GM12872 (cell line): ENCODE results near the gene RXFP1.

Experiments used
- TF ChIP-seq, protein P1 (sequence below): IDR thresholded peaks from 3 replicates; pipeline ENCODE4 v1.5.1; 2011; ENCODE audit warnings: low read depth, mild to moderate bottlenecking, low read length, moderate library complexity; ENCODE audit not compliant: insufficient read depth

RXFP1 gene

DNA sequence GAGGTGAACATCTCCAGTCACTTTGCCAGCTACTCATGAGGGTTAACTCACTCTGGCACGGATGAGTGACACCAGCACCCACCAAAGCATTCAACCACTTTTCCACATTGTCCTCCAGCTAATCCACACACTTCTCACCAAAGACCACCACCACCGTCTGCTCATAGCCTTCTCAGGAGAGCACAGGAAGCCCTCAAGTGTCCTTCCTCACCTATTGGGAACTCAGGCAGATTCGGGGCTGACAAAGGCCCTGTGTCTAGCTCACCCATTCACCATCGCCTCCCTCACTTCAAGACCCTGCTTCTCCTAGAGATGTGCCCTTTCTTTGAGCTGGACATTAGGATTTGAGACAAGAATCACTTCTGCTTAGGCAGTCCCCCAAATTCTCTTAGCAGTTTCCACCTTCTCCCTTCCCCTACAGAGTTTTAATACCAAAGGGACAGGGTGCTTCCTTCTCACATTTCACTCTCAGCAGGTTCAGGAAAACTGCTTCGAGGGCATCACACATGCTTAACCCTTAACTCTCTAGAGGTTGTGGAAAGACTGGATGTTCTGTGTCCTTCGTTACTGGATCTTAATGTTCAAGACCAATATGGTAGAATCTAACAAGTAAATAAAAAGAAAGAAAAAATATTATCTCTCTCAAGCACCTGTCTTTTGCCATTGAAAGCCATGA lies 11.0 kb downstream of the RXFP1 start:
- TF ChIP-seq, protein P1, sequence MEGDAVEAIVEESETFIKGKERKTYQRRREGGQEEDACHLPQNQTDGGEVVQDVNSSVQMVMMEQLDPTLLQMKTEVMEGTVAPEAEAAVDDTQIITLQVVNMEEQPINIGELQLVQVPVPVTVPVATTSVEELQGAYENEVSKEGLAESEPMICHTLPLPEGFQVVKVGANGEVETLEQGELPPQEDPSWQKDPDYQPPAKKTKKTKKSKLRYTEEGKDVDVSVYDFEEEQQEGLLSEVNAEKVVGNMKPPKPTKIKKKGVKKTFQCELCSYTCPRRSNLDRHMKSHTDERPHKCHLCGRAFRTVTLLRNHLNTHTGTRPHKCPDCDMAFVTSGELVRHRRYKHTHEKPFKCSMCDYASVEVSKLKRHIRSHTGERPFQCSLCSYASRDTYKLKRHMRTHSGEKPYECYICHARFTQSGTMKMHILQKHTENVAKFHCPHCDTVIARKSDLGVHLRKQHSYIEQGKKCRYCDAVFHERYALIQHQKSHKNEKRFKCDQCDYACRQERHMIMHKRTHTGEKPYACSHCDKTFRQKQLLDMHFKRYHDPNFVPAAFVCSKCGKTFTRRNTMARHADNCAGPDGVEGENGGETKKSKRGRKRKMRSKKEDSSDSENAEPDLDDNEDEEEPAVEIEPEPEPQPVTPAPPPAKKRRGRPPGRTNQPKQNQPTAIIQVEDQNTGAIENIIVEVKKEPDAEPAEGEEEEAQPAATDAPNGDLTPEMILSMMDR, result no peak

DNA sequence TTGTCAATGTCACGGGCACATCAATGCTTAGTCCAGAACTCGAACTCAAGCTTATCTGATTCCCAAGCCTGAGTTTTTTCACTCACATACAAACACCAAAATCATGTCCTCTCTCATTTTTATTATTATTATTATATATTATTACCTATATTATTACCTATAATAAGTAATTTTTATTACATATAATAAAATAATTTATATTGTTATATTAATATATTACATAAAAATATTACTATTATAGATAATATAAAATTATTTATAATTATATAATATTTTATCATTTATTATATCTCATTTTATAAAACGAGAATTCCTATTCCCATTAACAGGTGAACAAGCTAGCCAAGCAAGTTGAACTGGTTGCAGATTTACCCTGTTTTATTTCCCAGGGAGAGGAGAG lies 13.0 kb downstream of the RXFP1 start:
- TF ChIP-seq, protein P1, result no peak

DNA sequence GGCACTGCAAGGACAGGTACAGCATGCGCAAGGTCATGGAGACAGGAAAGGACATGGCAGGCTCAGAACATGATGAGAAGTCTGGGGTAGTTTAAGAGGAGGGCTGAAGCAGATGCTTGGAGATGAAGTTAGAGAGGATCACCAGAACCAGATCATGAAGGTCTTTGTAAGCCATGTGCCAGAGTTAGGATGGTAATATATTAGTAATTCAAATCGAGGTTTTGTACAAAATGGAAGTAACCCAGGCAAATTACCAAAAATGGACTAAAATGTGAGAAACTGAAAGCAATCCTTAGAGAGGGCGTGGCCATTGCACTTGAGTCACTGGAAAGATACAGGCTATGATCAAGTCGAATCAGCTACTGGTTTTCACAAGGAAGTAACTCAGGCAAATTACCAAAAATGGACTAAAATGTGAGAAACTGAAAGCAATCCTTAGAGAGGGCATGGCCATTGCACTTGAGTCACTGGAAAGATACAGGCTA lies 13.5 kb downstream of the RXFP1 start:
- TF ChIP-seq, protein P1, result no peak

DNA sequence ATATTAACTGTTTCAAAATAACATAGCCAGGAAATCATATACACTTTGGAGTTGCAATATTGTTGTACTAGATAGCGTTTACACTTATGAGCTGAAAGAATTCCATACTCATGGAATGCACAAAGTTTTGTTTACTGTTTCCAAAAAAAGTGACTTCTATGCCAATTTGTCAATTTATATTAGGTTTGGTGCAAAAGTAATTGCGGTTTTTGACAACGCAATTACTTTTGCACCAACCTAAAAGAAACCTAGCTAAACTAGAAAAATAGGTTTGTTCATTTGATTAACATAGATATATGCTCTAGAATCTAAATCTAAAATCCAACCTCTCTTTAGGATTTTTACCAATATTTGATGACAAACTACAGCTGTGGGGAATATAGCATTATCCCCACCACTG lies 15.2 kb downstream of the RXFP1 start:
- TF ChIP-seq, protein P1, result no peak

DNA sequence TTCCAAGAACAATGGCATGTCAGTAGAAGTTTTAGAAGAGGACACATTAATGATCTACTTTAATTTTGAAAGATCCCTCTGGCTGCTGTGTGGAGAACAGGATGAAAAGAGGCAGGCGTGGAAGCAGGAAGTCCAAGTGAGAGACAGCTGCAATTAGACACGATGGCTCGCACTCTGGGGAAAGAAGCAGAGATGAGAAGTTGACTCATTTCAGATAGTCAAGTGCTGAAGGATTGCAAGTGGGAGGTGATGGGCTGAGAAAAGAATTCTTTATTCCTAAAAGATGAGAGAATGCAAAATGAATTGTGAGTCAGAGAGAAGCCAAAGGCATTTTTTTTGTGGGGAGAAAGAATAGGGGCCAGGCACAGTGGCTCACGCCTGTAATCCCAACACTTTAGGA lies 16.5 kb downstream of the RXFP1 start:
- TF ChIP-seq, protein P1, result no peak

DNA sequence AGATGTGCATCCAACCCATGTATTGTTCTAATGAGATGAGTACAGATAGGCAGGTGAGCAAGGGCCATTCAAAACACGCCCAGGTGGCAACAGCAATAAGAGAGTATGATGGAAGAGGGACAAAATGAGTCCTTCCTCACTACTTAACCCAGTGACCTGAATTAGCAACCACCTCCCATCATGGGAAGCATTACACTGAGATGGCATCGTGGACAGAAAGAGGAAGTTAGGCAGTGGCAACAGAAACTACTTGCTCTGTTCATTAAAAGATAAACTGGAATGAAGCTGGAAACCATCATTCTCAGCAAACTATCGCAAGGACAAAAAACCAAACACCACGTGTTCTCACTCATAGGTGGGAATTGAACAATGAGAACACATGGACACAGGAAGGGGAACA lies 17.2 kb downstream of the RXFP1 start:
- TF ChIP-seq, protein P1, result no peak

DNA sequence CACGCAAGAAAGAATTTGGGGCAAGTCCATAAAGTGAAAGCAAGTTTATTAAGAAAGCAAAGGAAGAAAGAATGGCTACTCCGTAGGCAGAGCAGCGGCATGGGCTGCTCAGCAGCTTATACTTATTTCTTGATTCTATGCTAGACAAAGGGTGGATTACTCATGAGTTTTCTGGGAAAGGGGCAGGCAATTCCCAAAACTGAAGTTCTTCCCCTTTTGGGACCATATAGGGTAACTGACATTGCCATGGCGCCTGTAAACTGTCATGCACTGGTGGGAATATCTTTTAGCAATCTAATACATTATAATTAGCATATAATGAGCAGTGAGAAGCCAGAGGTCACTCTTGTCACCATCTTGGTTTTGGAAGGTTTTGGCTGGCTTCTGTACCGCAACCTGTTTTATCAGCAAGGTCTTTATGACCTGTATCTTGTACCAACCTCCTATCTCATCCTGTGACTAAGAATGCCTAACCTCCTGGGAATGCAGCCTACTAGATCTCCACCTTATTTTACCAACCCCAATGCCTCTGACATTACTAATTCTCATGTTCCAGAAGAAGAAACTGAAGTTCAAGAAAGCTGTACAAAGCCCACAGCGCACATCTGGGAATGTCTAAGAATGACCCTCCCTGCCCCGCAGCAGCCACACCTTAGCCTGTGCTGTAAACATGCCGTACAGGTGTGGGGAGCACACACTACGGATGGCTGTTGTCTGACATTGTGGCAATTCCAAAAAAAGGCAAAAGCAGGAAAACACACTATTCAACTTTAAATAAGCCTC lies 18.6 kb downstream of the RXFP1 start:
- TF ChIP-seq, protein P1, result no peak
